HL-60 (cell line): ENCODE measurements around the gene RASSF9.

Source experiments
- DNase-seq, 2 experiments: peaks; one replicate each; pipeline ENCODE4 v3.0.0-alpha.2; 2010 to 2020; ENCODE audit warnings: low read depth in 1 of 2, low spot score in 1 of 2
- H3K27ac ChIP-seq: fragments of 250-450 bp; sonication (Bioruptor Pico); replicated peaks from 2 replicates; pipeline ENCODE4 v1.5.1; 2020; ENCODE audit warnings: mild to moderate bottlenecking, moderate library complexity
- H3K27me3 ChIP-seq: fragments of 250-450 bp; sonication (Bioruptor Pico); 2 replicates; pipeline ENCODE4 v1.5.1; 2021; ENCODE audit warnings: mild to moderate bottlenecking, moderate library complexity; ENCODE audit not compliant: insufficient read depth, poor library complexity, severe bottlenecking
- H3K4me3 ChIP-seq: replicated peaks from 2 replicates; pipeline ENCODE4 v1.5.1; 2011; ENCODE audit warnings: mild to moderate bottlenecking, control low read depth, low read length; ENCODE audit not compliant: insufficient read depth
- GABPA ChIP-seq: IDR thresholded peaks from 2 replicates; pipeline ENCODE4 v1.6.1; 2012; ENCODE audit warnings: low read depth
- POLR2AphosphoS5 ChIP-seq: IDR thresholded peaks from 2 replicates; pipeline ENCODE4 v1.6.1; 2012; ENCODE audit warnings: low read depth
- SPI1 ChIP-seq: IDR thresholded peaks from 2 replicates; pipeline ENCODE4 v1.6.1; 2012; ENCODE audit warnings: low read depth, mild to moderate bottlenecking, borderline replicate concordance
- TF ChIP-seq, protein P1 (sequence below): IDR thresholded peaks from 2 replicates; pipeline ENCODE4 v1.6.1; 2012; ENCODE audit warnings: low read depth; ENCODE audit not compliant: insufficient replicate concordance
- TF ChIP-seq, protein P2 (sequence below): IDR thresholded peaks from one replicate; pipeline ENCODE4 v1.5.1; 2011; ENCODE audit warnings: low read length, control low read depth, inconsistent platforms; ENCODE audit not compliant: insufficient read depth

The RASSF9 gene

DNA sequence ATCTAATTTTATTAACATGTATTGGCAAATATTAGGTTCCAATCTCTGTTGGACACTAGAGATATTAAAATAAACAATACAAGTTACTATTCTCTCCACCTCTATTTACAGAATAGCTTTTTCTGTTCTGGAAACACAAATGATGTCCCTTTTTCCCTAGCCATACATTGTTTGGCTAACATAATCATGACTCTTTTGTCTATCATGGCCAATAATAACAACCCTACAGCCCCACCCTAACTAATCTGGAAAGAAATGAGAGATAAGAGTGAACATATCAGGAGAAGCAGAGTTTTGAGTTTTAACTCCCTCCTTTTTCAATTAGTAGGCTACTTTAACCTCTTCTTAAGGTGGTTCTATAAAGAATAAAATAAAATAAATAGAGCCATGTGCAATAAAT is 40.2 kb downstream of the RASSF9 start:
- no peak overlapping the region for H3K27ac ChIP-seq
- TF ChIP-seq, protein P1, sequence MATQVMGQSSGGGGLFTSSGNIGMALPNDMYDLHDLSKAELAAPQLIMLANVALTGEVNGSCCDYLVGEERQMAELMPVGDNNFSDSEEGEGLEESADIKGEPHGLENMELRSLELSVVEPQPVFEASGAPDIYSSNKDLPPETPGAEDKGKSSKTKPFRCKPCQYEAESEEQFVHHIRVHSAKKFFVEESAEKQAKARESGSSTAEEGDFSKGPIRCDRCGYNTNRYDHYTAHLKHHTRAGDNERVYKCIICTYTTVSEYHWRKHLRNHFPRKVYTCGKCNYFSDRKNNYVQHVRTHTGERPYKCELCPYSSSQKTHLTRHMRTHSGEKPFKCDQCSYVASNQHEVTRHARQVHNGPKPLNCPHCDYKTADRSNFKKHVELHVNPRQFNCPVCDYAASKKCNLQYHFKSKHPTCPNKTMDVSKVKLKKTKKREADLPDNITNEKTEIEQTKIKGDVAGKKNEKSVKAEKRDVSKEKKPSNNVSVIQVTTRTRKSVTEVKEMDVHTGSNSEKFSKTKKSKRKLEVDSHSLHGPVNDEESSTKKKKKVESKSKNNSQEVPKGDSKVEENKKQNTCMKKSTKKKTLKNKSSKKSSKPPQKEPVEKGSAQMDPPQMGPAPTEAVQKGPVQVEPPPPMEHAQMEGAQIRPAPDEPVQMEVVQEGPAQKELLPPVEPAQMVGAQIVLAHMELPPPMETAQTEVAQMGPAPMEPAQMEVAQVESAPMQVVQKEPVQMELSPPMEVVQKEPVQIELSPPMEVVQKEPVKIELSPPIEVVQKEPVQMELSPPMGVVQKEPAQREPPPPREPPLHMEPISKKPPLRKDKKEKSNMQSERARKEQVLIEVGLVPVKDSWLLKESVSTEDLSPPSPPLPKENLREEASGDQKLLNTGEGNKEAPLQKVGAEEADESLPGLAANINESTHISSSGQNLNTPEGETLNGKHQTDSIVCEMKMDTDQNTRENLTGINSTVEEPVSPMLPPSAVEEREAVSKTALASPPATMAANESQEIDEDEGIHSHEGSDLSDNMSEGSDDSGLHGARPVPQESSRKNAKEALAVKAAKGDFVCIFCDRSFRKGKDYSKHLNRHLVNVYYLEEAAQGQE, result no peak
- TF ChIP-seq GABPA, result no peak
- no peak for TF ChIP-seq SPI1
- TF ChIP-seq, protein P2, sequence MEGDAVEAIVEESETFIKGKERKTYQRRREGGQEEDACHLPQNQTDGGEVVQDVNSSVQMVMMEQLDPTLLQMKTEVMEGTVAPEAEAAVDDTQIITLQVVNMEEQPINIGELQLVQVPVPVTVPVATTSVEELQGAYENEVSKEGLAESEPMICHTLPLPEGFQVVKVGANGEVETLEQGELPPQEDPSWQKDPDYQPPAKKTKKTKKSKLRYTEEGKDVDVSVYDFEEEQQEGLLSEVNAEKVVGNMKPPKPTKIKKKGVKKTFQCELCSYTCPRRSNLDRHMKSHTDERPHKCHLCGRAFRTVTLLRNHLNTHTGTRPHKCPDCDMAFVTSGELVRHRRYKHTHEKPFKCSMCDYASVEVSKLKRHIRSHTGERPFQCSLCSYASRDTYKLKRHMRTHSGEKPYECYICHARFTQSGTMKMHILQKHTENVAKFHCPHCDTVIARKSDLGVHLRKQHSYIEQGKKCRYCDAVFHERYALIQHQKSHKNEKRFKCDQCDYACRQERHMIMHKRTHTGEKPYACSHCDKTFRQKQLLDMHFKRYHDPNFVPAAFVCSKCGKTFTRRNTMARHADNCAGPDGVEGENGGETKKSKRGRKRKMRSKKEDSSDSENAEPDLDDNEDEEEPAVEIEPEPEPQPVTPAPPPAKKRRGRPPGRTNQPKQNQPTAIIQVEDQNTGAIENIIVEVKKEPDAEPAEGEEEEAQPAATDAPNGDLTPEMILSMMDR, result no peak
- no peak for TF ChIP-seq POLR2AphosphoS5
- DNase-seq, result no peak
- no peaks in the 10 kb centered on the region for H3K27me3 ChIP-seq
- H3K4me3 ChIP-seq, result no peak overlapping the region

DNA sequence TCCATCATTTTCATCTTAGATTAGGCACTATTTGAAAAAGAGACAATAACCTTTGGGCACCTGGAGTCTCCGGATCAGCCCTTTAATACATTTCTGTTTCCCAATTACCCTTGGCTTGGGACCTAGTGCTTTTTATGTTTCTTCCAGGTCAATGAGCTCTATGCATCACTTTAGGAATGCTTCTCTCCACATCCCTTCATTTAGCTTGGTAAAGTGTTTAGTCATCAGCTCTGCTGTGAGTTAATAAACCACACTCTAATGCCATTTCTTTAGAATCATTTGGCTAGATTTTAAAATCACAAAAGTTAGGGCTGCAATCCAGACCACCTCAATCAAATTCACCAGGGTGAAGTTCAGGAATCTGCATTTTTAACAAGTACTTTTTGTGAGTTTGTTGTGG is 41.7 kb downstream of the RASSF9 start:
- TF ChIP-seq, protein P2, result no peak
- TF ChIP-seq POLR2AphosphoS5 (no peak), SPI1 (no peak), GABPA (no peak)
- TF ChIP-seq, protein P1, result no peak
- H3K27me3 ChIP-seq, result no peaks in the 10 kb centered on the region
- no peak overlapping the region for H3K27ac ChIP-seq
- no peak overlapping the region for H3K4me3 ChIP-seq
- DNase-seq, result no peak

DNA sequence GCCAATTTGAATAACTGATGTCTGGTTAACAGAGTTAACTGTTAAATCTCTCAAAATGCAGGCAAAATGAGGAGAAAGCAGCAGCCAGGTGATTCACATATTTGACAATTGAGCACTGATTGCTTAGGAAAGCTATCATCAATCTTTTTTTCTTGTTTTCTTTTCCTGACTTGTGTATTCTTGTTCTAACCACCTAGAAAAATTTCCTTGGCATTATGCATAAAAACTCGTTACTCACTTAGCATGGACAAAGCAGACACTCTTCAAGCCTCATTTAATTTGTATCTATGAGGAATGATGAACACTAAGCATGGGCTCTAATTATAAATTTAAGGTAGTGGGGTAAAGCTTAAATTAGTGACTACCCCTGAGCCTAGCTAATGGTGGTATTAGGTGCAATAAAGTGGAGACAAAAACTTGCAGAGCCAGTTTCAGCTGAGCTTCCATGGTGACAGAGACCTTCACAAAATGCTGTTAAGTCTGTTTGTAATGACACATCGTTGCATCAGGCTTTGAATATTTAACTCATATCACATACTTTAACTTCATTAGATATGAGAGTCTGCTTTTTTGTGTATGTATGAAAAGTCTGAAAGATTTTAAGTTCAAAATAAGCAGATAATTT is 52.0 kb downstream of the RASSF9 start:
- Histone ChIP-seq H3K27me3 (no peaks in the 10 kb centered on the region), H3K4me3 (no peak overlapping the region), H3K27ac (no peak overlapping the region)
- no peak for DNase-seq
- TF ChIP-seq, protein P2, result no peak
- TF ChIP-seq GABPA (no peak), POLR2AphosphoS5 (no peak), SPI1 (no peak)
- TF ChIP-seq, protein P1, result no peak
